DMS 273 (cell line): ENCODE data around the gene CLK2.
"Not testable (repeated sequence)": the region's sequence is repeated elsewhere in the genome, so short reads cannot be mapped to it uniquely, and the experiment has no call there.

ENCODE experiments used
- DNase-seq: peaks from one replicate; lab custom pipeline; 2025; ENCODE audit not compliant: unreplicated experiment; lab: John Stamatoyannopoulos, UW

The CLK2 gene

DNA sequence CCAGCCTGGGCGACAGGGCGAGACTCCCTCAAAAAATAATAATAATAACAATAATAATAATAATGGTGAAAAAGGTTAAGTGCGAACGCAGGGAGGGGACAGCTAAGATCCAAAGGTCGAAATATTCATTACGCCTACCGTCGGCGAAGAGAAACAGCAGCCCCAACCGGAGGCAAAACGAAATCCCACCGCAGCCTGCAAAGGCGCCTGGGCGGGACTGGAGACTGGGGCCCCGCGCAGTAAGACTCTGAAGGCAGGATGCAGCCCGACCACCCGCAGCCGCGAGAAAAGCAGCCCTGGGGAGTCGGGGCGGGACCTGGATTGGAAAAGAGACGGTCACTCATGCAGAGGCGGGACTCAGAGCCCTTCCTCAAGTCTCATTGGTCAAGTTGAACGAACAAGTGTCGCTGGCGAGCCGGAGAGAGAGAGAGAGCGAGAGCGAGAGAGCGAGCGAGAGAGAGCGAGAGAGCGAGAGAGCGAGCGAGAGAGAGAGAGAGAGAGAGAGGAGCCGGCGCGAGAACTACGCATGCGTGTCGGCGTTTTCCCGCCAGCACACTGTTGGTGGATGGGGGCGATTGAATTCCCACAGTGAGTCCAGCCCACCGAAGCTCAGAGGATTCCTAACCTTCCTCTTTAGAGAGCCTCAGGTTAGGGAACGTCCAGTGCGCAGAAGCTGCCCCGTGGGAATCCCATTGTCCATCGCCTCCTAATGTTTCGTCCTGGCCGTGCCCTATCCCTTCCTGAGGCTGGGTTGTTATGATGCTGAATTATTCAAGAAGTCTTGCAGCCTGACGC, 28.7 kb downstream of the CLK2 start:
- DNase-seq = peak; percentile 100

DNA sequence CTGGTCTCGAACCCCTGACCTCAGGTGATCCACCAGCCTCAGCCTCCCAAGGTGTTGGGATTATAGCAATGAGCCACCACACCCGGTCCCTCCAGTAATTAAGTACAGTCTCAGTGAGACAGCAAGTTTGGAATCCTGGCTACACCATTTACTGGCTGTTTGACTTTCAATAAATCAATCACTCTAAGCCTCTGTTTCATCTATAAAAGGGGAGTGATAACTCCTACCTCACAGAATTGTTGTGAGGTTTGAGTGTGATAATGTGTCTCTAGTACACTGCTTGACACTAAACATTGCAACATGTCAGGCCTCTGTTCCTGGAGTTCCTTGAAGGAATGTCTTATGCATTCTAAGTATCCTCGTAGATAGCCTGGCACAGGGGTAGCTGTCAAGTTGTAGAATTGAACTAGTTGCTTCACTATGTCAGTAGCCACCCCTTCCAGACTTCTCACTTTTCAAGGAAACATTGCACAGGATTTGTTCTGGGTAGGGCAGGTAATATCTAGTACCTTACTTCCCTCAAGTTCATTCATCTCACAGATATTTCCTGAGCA, 30.4 kb downstream of the CLK2 start:
- DNase-seq = no peak

DNA sequence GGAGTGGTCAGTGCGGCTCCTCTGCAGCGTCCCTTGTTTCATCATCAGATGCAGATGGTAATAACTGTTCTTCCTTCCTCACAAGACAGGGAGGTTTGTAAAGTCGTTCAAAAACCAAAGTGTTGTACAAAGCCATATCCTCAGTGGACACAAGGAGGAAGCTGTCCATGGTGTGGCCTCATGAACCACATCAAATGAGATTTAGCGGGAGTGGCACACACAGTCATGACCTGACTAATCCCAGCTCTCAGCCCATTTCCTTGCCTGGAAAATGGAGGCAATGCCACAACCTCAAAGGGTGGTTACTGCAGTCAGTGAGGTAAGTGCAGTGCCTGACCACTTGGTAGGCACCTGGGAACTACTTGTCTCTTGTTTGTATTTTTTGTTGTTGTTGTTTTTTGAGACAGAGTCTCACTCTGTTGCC, 31.5 kb downstream of the CLK2 start:
- DNase-seq = no peak

DNA sequence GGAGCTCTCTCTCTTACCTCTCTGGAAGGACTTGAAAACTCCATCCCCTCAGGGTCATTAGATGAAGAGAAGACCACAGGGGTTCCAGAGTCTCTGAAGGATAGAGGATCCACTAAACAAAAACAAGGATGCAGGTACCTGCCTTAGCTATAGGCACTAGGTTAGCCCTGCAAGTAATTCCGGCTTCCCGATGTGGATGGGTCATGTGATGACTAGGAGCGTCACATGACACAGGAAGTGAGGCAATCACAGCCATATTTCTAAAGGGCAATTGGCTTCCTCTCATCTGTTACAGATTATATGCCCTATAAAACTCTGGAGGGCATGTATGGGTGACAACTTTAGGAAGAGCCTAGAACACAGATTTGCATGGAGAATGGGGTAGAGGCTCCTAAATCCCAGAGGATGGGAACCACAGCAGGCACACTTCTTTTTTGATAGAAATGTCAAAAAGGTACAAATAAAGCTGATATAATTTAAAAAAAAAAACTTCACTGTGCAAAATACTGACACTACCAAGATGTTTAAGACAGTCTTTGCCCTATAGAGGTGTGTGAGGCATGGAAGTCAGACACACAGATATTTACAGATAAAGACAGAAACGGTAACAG, 32.1 kb downstream of the CLK2 start:
- DNase-seq = peak; percentile 91

- DNase-seq = no peak
Observed at GRCh38 chr1:155236451-155236850, 36.9 kb downstream of the CLK2 start.

- DNase-seq = not testable (repeated sequence)
Observed at GRCh38 chr1:155235375-155235774, 37.9 kb downstream of the CLK2 start.

DNA sequence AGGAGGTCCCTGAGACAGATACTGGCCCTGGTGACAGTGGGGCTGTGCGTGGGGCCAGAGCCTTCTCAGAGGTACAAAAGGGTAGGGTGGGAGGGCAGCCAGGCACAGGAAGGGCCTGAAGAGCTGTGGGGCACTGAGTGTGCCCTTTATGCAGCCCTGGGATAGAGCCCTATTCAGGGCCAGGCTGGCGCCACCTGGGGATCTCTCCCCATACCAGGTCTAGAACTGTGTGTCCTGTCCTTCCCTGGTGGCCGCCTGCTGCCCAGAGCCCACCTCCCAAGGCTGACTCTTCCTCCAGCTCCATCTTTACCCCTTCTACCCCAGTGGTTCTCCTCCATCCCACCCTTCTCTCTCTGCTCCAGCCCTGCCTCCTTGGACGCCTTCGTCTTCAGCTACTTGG, 39.8 kb downstream of the CLK2 start:
- DNase-seq = not testable (repeated sequence)

GRCh38 chr1:155232001-155232978, 41.0 kb downstream of the CLK2 start:
- DNase-seq = not testable (repeated sequence)

DNA sequence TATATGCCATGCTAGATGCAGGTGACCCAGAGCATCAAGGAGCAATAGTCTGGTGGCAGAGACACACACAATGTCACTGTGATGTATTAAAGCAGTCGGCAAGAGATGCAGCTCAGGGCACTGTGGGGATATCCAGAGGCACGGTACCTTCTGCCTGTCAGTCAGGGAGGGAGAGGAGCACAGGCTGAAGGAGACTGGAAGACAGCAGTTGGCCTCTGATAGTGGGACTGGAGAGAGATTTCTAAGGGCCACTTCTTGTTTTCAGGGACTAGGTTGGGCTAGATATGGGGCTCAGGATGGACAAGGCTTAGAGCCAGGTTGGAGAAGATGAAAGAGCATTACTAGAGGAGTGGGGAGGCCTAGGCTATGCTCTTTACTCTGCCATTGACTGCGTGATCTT, 42.0 kb downstream of the CLK2 start:
- not testable (repeated sequence) for DNase-seq

DNA sequence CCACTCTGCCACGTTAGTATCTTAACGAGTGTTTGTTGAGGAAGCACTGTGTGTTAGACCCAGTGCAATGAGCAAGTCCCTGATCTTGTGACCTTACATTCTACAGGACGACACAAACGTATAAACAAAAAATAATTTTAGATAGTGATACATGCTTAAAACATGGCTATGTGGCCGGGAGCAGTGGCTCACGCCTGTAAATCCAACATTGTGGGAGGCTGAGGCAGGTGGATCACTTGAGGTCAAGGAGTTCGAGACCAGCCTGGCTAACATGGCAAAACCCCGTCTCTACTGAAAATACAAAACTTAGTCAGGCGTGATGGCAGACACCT, 45.2 kb downstream of the CLK2 start:
- no peak for DNase-seq

DNA sequence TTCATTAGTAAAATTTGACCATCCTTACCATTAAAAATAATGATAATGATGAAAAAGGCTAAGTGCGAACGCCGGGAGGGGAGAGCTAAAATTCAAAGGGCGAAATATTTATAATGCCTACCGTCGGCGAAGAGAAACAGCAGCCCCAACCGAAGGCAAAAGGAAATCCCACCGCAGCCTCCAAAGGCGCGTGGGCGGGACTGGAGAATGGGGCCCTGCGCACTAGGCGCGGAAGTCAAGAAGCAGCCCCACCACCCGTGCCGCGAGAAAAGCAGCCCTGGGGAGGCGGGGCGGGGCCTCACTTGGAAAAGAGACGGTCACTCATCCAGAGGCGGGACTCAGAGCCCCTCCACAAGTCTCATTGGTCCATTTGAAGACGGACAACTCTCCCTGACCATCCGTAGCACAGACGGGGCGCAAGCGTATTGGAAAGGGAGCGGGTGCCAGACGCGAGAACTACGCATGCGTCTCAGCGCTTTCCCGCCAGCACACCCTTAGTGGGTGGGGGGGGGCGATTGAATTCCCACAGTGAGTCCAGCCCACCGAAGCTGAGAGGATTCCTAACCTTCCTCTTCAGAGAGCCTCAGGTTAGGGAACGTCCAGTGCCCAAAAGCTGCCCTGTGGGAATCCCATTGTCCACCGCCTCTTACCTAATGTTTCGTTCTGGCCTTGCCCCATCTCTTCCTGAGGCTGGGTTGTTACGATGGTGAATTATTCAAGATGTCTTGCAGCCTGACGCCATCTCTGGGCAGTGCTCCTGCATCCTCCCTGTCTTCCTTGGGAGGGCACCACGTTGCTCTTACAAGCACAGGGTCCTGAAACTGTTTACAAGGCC, 45.8 kb downstream of the CLK2 start:
- peak; percentile 100 for DNase-seq

GRCh38 chr1:155226910-155227260, 46.4 kb downstream of the CLK2 start:
- DNase-seq = peak; percentile 79

- peak; percentile 92 for DNase-seq
Observed at GRCh38 chr1:155226188-155226909, 47.0 kb downstream of the CLK2 start.

DNA sequence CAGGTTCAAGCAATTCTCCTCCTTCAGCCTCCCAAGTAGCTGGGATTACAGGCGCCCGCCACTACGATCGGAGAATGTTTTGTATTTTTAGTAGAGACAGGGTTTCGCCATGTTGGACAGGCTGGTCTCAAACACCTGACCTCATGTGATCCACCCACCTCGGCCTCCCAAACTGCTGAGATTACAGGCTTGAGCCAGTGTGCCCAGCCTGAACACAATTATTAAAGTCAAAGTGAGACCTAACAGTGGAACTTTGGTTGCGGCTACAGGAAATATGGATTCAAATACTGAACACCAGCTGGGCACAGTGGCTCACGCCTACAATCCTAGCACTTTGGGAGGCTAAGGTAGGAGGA, 47.9 kb downstream of the CLK2 start:
- DNase-seq = not testable (repeated sequence)

DNA sequence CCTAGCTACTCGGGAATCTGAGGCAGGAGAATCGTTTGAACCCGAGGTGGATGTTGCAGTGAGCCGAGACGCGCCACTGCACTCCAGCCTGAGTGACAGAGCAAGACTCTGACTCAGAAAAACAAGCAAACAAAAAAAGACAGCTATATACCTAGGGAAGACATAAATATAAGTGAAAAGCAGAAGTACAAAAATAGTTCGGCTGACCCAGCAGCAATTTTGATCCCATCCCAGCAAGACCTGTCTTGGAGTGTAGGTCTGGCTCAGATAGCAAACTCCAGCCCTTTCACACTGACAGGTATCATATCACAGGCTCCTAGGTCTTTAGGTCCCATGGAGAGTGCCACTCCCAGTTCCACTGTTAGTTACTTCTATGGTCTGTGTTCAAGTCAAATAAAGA, 50.3 kb downstream of the CLK2 start:
- no peak for DNase-seq

DNA sequence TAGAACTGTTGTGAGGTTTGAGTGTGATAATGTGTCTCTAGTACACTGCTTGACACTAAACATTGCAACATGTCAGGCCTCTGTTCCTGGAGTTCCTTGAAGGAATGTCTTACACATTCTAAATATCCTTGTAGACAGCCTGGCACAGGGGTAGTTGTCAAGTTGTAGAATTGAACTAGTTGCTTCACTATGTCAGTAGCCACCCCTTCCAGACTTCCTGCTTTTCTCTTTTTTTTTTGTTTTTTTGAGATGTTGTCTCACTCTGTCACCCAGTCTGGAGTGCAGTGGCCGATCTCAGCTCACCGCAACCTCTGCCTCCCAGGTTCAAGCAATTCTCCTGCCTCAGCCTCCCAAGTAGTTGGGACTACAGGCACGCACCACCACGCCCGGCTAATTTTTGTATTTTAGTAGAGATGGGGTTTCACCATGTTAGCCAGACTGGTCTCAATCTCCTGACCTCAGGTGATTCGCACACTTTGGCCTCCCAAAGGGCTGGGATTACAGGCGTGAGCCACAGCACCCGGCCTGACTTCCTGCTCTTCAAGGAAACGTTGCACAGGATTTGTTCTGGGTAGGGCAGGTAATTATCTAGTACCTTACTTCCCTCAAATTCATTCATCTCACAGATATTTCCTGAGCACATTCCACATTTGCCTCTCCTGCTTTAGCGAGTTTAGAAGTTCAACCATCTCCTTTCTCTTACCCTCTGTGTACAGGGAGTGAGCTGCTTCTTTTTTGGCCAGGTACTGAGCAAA, 52.9 kb downstream of the CLK2 start:
- not testable (repeated sequence) for DNase-seq

DNA sequence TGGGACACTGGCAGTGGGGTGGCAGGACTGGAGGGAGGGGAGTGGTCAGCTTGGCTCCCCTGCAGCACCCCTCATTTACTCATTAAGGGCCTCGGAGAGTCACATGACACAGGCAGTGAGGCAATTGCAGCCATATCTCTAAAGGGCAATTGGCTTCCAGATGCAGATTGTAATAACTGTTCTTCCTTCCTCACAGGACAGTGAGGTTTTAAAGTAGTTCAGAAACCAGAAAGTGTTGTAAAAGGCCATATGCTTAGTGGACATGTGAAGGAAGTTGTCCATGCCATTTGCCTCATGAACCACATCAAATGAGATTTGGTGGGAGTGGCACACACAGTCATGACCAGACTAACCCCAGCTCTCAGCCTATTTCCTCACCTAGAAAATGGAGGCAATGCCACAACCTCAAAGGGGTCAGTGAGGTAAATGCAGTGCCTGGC, 53.7 kb downstream of the CLK2 start:
- DNase-seq = peak; percentile 33

DNA sequence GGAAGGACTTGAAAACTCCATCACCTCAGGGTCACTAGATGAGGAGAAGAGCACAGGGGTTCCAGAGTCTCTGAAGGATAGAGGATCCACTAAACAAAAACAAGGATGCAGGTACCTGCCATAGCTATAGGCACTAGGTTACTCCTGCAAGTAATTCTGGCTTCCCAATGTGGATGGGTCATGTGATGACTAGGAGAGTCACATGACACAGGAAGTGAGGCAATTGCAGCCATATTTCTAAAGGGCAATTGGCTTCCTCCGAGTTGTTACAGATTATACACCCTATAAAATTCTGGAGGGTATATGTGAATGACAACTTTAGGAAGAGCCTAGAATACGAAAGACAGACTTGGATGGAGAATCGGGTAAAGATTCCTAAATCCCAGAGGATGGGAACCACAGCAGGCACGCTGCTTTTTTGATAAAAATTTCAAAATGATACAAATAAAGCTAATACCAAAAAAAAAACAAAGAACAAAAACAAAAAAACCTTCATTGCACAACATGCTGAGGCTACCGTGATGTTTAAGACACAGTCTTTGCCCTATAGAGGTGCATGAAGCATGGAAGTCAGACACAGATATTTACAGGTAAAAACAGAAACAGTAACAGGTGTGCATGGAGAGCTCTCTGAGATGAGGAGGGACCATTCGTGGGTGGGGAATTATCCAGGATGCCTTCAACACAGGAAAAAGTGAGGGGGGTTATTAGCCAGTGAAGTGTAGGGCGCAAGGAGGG, 54.3 kb downstream of the CLK2 start:
- peak; percentile 64 for DNase-seq
